NCI-H2107 treated with DMSO at 0.1 percent for 48 hours (cell line): ENCODE data around the gene BARD1.
"Not testable (repeated sequence)": the region's sequence is repeated elsewhere in the genome, so short reads cannot be mapped to it uniquely, and the experiment has no call there.

ENCODE experiments used
- DNase-seq: peaks from one replicate; lab custom pipeline; 2025; ENCODE audit not compliant: unreplicated experiment; lab: John Stamatoyannopoulos, UW

BARD1 gene

GRCh38 chr2:214772443-214773015 is 37.0 kb downstream of the BARD1 start:
- DNase-seq: no peak

GRCh38 chr2:214765180-214765579 is 44.3 kb downstream of the BARD1 start:
- DNase-seq: no peak

GRCh38 chr2:214753455-214753854 is 56.0 kb downstream of the BARD1 start:
- no peak for DNase-seq

GRCh38 chr2:214750529-214750928 is 59.0 kb downstream of the BARD1 start:
- DNase-seq: no peak

- no peak for DNase-seq
Measured at GRCh38 chr2:214747992-214748391, 61.5 kb downstream of the BARD1 start.

GRCh38 chr2:214742119-214742518 is 67.4 kb downstream of the BARD1 start:
- no peak for DNase-seq

- DNase-seq: no peak
Measured at GRCh38 chr2:214740867-214741395, 68.6 kb downstream of the BARD1 start.

- DNase-seq: no peak
Measured at GRCh38 chr2:214737188-214737587, 72.3 kb downstream of the BARD1 start.

GRCh38 chr2:214730800-214731407 is 78.6 kb downstream of the BARD1 start:
- no peak for DNase-seq

GRCh38 chr2:214730248-214730647 is 79.2 kb downstream of the BARD1 start:
- no peak for DNase-seq

- DNase-seq: no peak
Measured at GRCh38 chr2:214724741-214725140, 84.7 kb downstream of the BARD1 start.

- DNase-seq: not testable (repeated sequence)
Measured at GRCh38 chr2:214717837-214718236, 91.6 kb downstream of the BARD1 start.

GRCh38 chr2:214716811-214717560 is 92.5 kb downstream of the BARD1 start:
- no peak for DNase-seq

- DNase-seq: no peak
Measured at GRCh38 chr2:214715025-214715424, 94.5 kb downstream of the BARD1 start.

GRCh38 chr2:214713080-214713830 is 96.2 kb downstream of the BARD1 start:
- no peak for DNase-seq

GRCh38 chr2:214710729-214711128 is 98.8 kb downstream of the BARD1 start:
- no peak for DNase-seq

- DNase-seq: no peak
Measured at GRCh38 chr2:214706986-214707385, 102.5 kb downstream of the BARD1 start.

- no peak for DNase-seq
Measured at GRCh38 chr2:214699236-214699635, 110.2 kb downstream of the BARD1 start.

- DNase-seq: no peak
Measured at GRCh38 chr2:214696681-214697080, 112.8 kb downstream of the BARD1 start.

GRCh38 chr2:214695789-214696188 is 113.7 kb downstream of the BARD1 start:
- no peak for DNase-seq

GRCh38 chr2:214683557-214683956 is 125.9 kb downstream of the BARD1 start:
- not testable (repeated sequence) for DNase-seq
